ENCODE measurements around the gene ICAM1.

DNA sequence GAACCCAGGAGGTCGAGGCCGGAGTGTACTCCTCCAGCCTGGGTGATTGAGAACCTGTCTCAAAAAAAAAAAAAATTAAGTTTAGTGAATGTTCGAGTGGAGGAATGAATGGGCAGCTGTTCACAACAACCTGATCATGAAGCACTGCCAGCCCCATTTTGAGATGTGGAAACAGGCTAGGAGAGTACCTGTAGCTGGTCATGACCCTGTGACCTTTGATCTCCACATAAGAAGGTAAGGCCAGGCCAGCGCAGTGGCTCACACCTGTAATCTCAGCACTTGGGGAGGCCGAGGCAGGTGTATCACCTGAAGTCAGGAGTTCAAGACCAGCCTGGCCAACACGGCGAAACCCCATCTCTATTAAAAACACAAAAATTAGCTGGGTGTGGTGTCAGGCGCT lies 54.8 kb downstream of the ICAM1 start:
- TF ChIP-seq TAF1 (IDR thresholded peaks at IDR 0.05; ENCODE audit: borderline replicate concordance, low read depth, low read length) (no peak), CTCF (IDR thresholded peaks at IDR 0.05 in 2 of 3, conservative IDR thresholded peaks at IDR 0.05 in 1 of 3; ENCODE audit: control insufficient read depth in 2 of 3, extremely low read depth in 1 of 3, insufficient read depth in 1 of 3, low read depth in 3 of 3, low read length in 3 of 3) (no peak), E2F4 (IDR thresholded peaks at IDR 0.05; ENCODE audit: low read depth, low read length) (no peak), ZNF274 (IDR thresholded peaks at IDR 0.05; ENCODE audit: insufficient read depth, insufficient read length) (no peak), RBBP5 (conservative IDR thresholded peaks at IDR 0.05) (no peak), RCOR1 (conservative IDR thresholded peaks at IDR 0.05; ENCODE audit: low read depth, low read length) (no peak), BACH1 (IDR thresholded peaks at IDR 0.05; ENCODE audit: borderline replicate concordance) (no peak), CEBPB (IDR thresholded peaks at IDR 0.05; ENCODE audit: borderline replicate concordance in 1 of 2, low read depth in 2 of 2, low read length in 2 of 2) (no peak), CHD2 (IDR thresholded peaks at IDR 0.05; ENCODE audit: borderline replicate concordance, low read depth, low read length) (no peak), GABPA (IDR thresholded peaks at IDR 0.05; ENCODE audit: low read depth) (no peak), POLR2A (IDR thresholded peaks at IDR 0.05; ENCODE audit: low read depth, low read length) (no peak)

Measured in GM12878 (cell line).